NCI-H2196 treated with DMSO at 0.1 percent for 48 hours (cell line): ENCODE results near the gene TMEM108.

Experiments
- DNase-seq: peaks from one replicate; lab custom pipeline; 2025; ENCODE audit not compliant: unreplicated experiment; lab: John Stamatoyannopoulos, UW

Gene TMEM108

GRCh38 chr3:133270631-133271030 lies 232.4 kb downstream of the TMEM108 start:
- DNase-seq = no peak

GRCh38 chr3:133271042-133271441 lies 232.9 kb downstream of the TMEM108 start:
- no peak for DNase-seq

- no peak for DNase-seq
Observed at GRCh38 chr3:133271539-133271938, 233.3 kb downstream of the TMEM108 start.

GRCh38 chr3:133273346-133273745 lies 235.2 kb downstream of the TMEM108 start:
- no peak for DNase-seq

- DNase-seq = no peak
Observed at GRCh38 chr3:133274477-133274876, 236.3 kb downstream of the TMEM108 start.

GRCh38 chr3:133276594-133276993 lies 238.4 kb downstream of the TMEM108 start:
- DNase-seq = no peak

GRCh38 chr3:133277813-133278212 lies 239.6 kb downstream of the TMEM108 start:
- no peak for DNase-seq

GRCh38 chr3:133278260-133279043 lies 240.3 kb downstream of the TMEM108 start:
- no peak for DNase-seq

GRCh38 chr3:133280586-133280985 lies 242.4 kb downstream of the TMEM108 start:
- DNase-seq = no peak

- DNase-seq = no peak
Observed at GRCh38 chr3:133282236-133282635, 244.0 kb downstream of the TMEM108 start.

- DNase-seq = no peak
Observed at GRCh38 chr3:133283958-133284807, 246.0 kb downstream of the TMEM108 start.

GRCh38 chr3:133289322-133289721 lies 251.1 kb downstream of the TMEM108 start:
- DNase-seq = no peak

- no peak for DNase-seq
Observed at GRCh38 chr3:133292296-133292695, 254.1 kb downstream of the TMEM108 start.

GRCh38 chr3:133293397-133294110 lies 255.4 kb downstream of the TMEM108 start:
- no peak for DNase-seq

- no peak for DNase-seq
Observed at GRCh38 chr3:133294253-133294652, 256.1 kb downstream of the TMEM108 start.

- no peak for DNase-seq
Observed at GRCh38 chr3:133295199-133295901, 257.2 kb downstream of the TMEM108 start.

GRCh38 chr3:133295944-133296917 lies 258.0 kb downstream of the TMEM108 start:
- no peak for DNase-seq

- no peak for DNase-seq
Observed at GRCh38 chr3:133296981-133297380, 258.8 kb downstream of the TMEM108 start.

GRCh38 chr3:133300102-133300501 lies 261.9 kb downstream of the TMEM108 start:
- DNase-seq = no peak

GRCh38 chr3:133301194-133301593 lies 263.0 kb downstream of the TMEM108 start:
- DNase-seq = no peak
